ENCODE data around the gene MGMT.

GRCh38 chr10:129418496-129419225 lies 48.4 kb upstream of the MGMT start:
- no peak for TF ChIP-seq NANOG (IDR thresholded peaks at IDR 0.05; ENCODE audit: borderline replicate concordance)
- no peak for TF ChIP-seq REST (IDR thresholded peaks at IDR 0.05; ENCODE audit: unreplicated experiment)
- no peak for TF ChIP-seq CTCF (conservative IDR thresholded peaks at IDR 0.05; ENCODE audit: low read depth in 2 of 2)
